Body of pancreas (tissue), 4 donors: Measurements from ENCODE around the gene TNIP1.

Experiments used
- CTCF ChIP-seq, 7 experiments: fragments of 450-650 bp in 4 of 7; fragments of 200-600 bp in 3 of 7; sonication (generic) in 3 of 7; IDR thresholded peaks; one replicate each; pipeline ENCODE4 v1.5.1; 2016 to 2019; ENCODE audit warnings: antibody characterized with exemption in 7 of 7
- POLR2A ChIP-seq, 3 donors: fragments of 450-650 bp; IDR thresholded peaks; one replicate each; pipeline ENCODE4 v1.6.1; 2016; ENCODE audit warnings: antibody characterized with exemption in 3 of 3, mild to moderate bottlenecking in 2 of 3

DNA sequence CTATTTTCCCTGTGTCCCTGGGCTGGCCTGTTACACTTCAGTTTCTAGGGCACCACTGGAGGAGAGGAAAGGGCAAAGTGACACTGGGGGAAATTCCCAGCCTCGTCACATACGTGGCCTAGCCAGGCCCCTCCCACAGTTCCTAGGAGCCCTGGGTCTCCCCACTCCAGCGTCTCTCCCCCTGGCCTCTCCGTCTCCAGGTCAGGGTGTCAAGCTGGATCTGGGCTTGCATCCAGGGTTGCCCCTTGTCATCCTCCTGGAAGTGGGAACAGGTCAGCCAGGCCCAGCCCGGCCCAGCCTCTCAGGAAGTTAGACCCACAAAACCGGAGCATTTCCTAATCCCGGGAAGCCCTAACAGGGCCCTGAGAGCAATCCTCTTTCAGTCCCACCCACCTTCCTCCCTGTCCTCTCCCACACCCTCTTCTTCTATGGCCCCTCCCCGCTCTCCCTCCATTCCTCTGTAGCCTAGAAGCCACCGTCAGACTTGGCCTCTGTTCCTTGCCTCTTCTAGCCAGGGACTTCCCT is 4.7 kb upstream of the TNIP1 start:
- no peak for TF ChIP-seq CTCF (IDR thresholded peaks at IDR 0.05)
- peak in 2 of 3 donors; percentile 31 to 33 for TF ChIP-seq POLR2A (IDR thresholded peaks at IDR 0.05)
